Mesenchymal stem cell (in vitro differentiated cells and primary cell): ENCODE measurements around the gene YY2.

Experiments
- DNase-seq: peaks from one replicate; pipeline ENCODE4 v3.0.0-alpha.2; 2013
- H2AFZ ChIP-seq: one replicate; pipeline ENCODE4 v1.6.1; 2013; ENCODE audit warnings: low read depth, mild to moderate bottlenecking, control low read depth, inconsistent platforms, low read length, moderate library complexity
- H2AK5ac ChIP-seq: 2 replicates; pipeline ENCODE4 v1.6.1; 2013; ENCODE audit warnings: low read length, moderate library complexity, mild to moderate bottlenecking, inconsistent platforms; ENCODE audit not compliant: severe bottlenecking
- H2BK120ac ChIP-seq: one replicate; pipeline ENCODE4 v1.6.1; 2013; ENCODE audit warnings: low read depth, mild to moderate bottlenecking, inconsistent platforms, low read length, moderate library complexity
- H2BK12ac ChIP-seq, 2 experiments: one replicate each; pipeline ENCODE4 v1.6.1; 2013; ENCODE audit warnings: inconsistent platforms in 2 of 2, low read length in 2 of 2, mild to moderate bottlenecking in 2 of 2, moderate library complexity in 2 of 2, control low read depth in 1 of 2
- H2BK15ac ChIP-seq: one replicate; pipeline ENCODE4 v1.6.1; 2013; ENCODE audit warnings: mild to moderate bottlenecking, low read depth, inconsistent platforms; ENCODE audit not compliant: poor library complexity, severe bottlenecking
- H2BK5ac ChIP-seq: 2 replicates; pipeline ENCODE4 v1.6.1; 2013; ENCODE audit warnings: low read depth, mild to moderate bottlenecking, low read length, control low read depth, inconsistent platforms; ENCODE audit not compliant: poor library complexity, severe bottlenecking
- H3K14ac ChIP-seq, 2 experiments: one replicate each; pipeline ENCODE4 v1.6.1; 2013; ENCODE audit warnings: inconsistent platforms in 2 of 2, low read length in 2 of 2, control low read depth in 1 of 2, mild to moderate bottlenecking in 1 of 2, moderate library complexity in 1 of 2
- H3K18ac ChIP-seq, 2 experiments: one replicate each; pipeline ENCODE4 v1.6.1; 2013; ENCODE audit warnings: inconsistent platforms in 2 of 2, low read length in 2 of 2, control low read depth in 1 of 2, low read depth in 1 of 2, mild to moderate bottlenecking in 1 of 2
- H3K23ac ChIP-seq, 2 experiments: one replicate each; pipeline ENCODE4 v1.6.1; 2013; ENCODE audit warnings: inconsistent platforms in 2 of 2, low read length in 2 of 2, mild to moderate bottlenecking in 2 of 2, moderate library complexity in 2 of 2, control low read depth in 1 of 2
- H3K27ac ChIP-seq: 2 replicates; pipeline ENCODE4 v1.5.1; 2013; ENCODE audit warnings: mild to moderate bottlenecking, moderate library complexity, low read length, control low read depth, inconsistent platforms; ENCODE audit not compliant: poor library complexity, severe bottlenecking
- H3K27me3 ChIP-seq, 2 experiments: 2 replicates each; pipeline versions ENCODE4 v1.6.1 to v1.7.0; 2013; ENCODE audit warnings: low read length in 2 of 2, mild to moderate bottlenecking in 2 of 2, moderate library complexity in 2 of 2, control low read depth in 1 of 2, inconsistent platforms in 1 of 2; ENCODE audit not compliant: control insufficient read depth in 1 of 2, insufficient read depth in 1 of 2
- H3K36me3 ChIP-seq, 2 experiments: 2 replicates each; pipeline versions ENCODE4 v1.6.1 to v1.7.0; 2013; ENCODE audit warnings: low read length in 2 of 2, control low read depth in 1 of 2, inconsistent platforms in 1 of 2, low read depth in 1 of 2, mild to moderate bottlenecking in 1 of 2; ENCODE audit not compliant: insufficient read depth in 2 of 2, control insufficient read depth in 1 of 2
- H3K4ac ChIP-seq, 2 experiments: one replicate each; pipeline ENCODE4 v1.6.1; 2013; ENCODE audit warnings: inconsistent platforms in 2 of 2, low read length in 2 of 2, mild to moderate bottlenecking in 2 of 2, moderate library complexity in 2 of 2, control low read depth in 1 of 2, low read depth in 1 of 2
- H3K4me1 ChIP-seq: 2 replicates; pipeline ENCODE4 v1.6.1; 2013; ENCODE audit warnings: low read depth, low read length, control low read depth; ENCODE audit not compliant: control insufficient read depth, insufficient read depth
- H3K4me2 ChIP-seq: 2 replicates; pipeline ENCODE4 v1.6.1; 2013; ENCODE audit warnings: low read length, mild to moderate bottlenecking, inconsistent platforms; ENCODE audit not compliant: poor library complexity, severe bottlenecking
- H3K4me3 ChIP-seq, 2 experiments: 2 replicates each; pipeline versions ENCODE4 v1.5.1 to v1.7.0; 2013; ENCODE audit warnings: low read length in 2 of 2, mild to moderate bottlenecking in 2 of 2, control low read depth in 1 of 2, low read depth in 1 of 2; ENCODE audit not compliant: insufficient read depth in 1 of 2
- H3K79me1 ChIP-seq: replicated peaks from 2 replicates; pipeline ENCODE4 v1.6.1; 2013; ENCODE audit warnings: mild to moderate bottlenecking, control low read depth, low read length, inconsistent platforms; ENCODE audit not compliant: poor library complexity, severe bottlenecking
- H3K9ac ChIP-seq: 2 replicates; pipeline ENCODE4 v1.7.0; 2013; ENCODE audit warnings: mild to moderate bottlenecking, low read length, moderate library complexity
- H3K9me3 ChIP-seq: 2 replicates; pipeline ENCODE4 v1.7.0; 2013; ENCODE audit warnings: mild to moderate bottlenecking, low read length; ENCODE audit not compliant: control insufficient read depth
- H4K8ac ChIP-seq: one replicate; pipeline ENCODE4 v1.6.1; 2013; ENCODE audit warnings: inconsistent platforms, mild to moderate bottlenecking, low read length, moderate library complexity
- H4K91ac ChIP-seq: one replicate; pipeline ENCODE4 v1.6.1; 2013; ENCODE audit warnings: mild to moderate bottlenecking, low read length, inconsistent platforms
- WGBS: methylation state at CpG from one replicate; pipeline ENCODE4 v1.1.7; 2013; ENCODE audit warnings: mixed read lengths; 5-methylcytosine and 5-hydroxymethylcytosine counted together

The YY2 gene

GRCh38 chrX:21881881-21882574, 26.2 kb downstream of the YY2 start:
- H3K23ac ChIP-seq, result no peak overlapping the region
- DNase-seq, result no peak
- no CpG with 5 or more reads among the region's 3 CpGs for WGBS

GRCh38 chrX:21883258-21883657, 27.5 kb downstream of the YY2 start:
- no peaks in the 10 kb centered on the region for H3K79me1 ChIP-seq
- H2BK12ac ChIP-seq, result no peak overlapping the region
- H2BK120ac ChIP-seq, result peak overlapping the region; percentile 5
- H3K9me3 ChIP-seq, result no peaks in the 10 kb centered on the region
- 100% methylated on average over 1 of the region's 5 CpGs for WGBS
- no peak overlapping the region for H3K9ac ChIP-seq
- H3K27me3 ChIP-seq, result no peaks in the 10 kb centered on the region
- H3K36me3 ChIP-seq, result peaks cover 0 to 12% of the 10 kb centered on the region in 2 experiments
- no peak overlapping the region for H2AK5ac ChIP-seq
- no peak overlapping the region for H2BK5ac ChIP-seq
- H3K14ac ChIP-seq, result no peak overlapping the region
- peak overlapping the region; percentile 37 for H3K27ac ChIP-seq
- H2AFZ ChIP-seq, result no peak overlapping the region
- H3K4ac ChIP-seq, result no peak overlapping the region
- H3K4me3 ChIP-seq, result no peak overlapping the region
- no peak overlapping the region for H3K23ac ChIP-seq
- peak; percentile 11 for DNase-seq
- no peak overlapping the region for H3K4me2 ChIP-seq
- no peak overlapping the region for H4K91ac ChIP-seq
- no peak overlapping the region for H2BK15ac ChIP-seq
- no peak overlapping the region for H4K8ac ChIP-seq
- no peak overlapping the region for H3K18ac ChIP-seq
- peaks cover 1% of the 10 kb centered on the region for H3K4me1 ChIP-seq

More at GRCh38 chrX:21881881-21882574, 26.2 kb downstream of the YY2 start:
- no peak overlapping the region for H3K14ac ChIP-seq
- H3K4me2 ChIP-seq, result no peak overlapping the region
- no peak overlapping the region for H4K8ac ChIP-seq
- H2AK5ac ChIP-seq, result no peak overlapping the region
- peaks cover 0 to 12% of the 10 kb centered on the region in 2 experiments for H3K36me3 ChIP-seq
- no peak overlapping the region for H3K9ac ChIP-seq
- H3K4me3 ChIP-seq, result no peak overlapping the region
- H3K4ac ChIP-seq, result no peak overlapping the region
- no peak overlapping the region for H2AFZ ChIP-seq
- H3K4me1 ChIP-seq, result peaks cover 1% of the 10 kb centered on the region
- no peak overlapping the region for H2BK120ac ChIP-seq
- no peak overlapping the region for H4K91ac ChIP-seq
- H2BK5ac ChIP-seq, result no peak overlapping the region
- no peak overlapping the region for H2BK12ac ChIP-seq
- no peaks in the 10 kb centered on the region for H3K79me1 ChIP-seq
- H3K27me3 ChIP-seq, result no peaks in the 10 kb centered on the region
- no peak overlapping the region for H3K27ac ChIP-seq
- H3K9me3 ChIP-seq, result no peaks in the 10 kb centered on the region
- no peak overlapping the region for H3K18ac ChIP-seq
- no peak overlapping the region for H2BK15ac ChIP-seq

GRCh38 chrX:21885568-21885967, 29.8 kb downstream of the YY2 start:
- WGBS, result 50% methylated on average over 1 of the region's 1 CpG
- H3K9ac ChIP-seq, result no peak overlapping the region
- H3K4ac ChIP-seq, result no peak overlapping the region

GRCh38 chrX:21905313-21905712, 49.5 kb downstream of the YY2 start:
- H3K27ac ChIP-seq, result no peak overlapping the region
- no peak overlapping the region for H3K4me3 ChIP-seq
- no peaks in the 10 kb centered on the region for H3K36me3 ChIP-seq
- 79% methylated on average over 1 of the region's 2 CpGs for WGBS
- H3K79me1 ChIP-seq, result no peaks in the 10 kb centered on the region
- no peak overlapping the region for H4K91ac ChIP-seq
- no peaks in the 10 kb centered on the region for H3K4me1 ChIP-seq
- no peak overlapping the region for H3K23ac ChIP-seq
- no peak overlapping the region for H2BK5ac ChIP-seq
- peak overlapping the region in 1 of 2 experiments; percentile 21 for H3K18ac ChIP-seq
- H2AFZ ChIP-seq, result no peak overlapping the region
- no peak overlapping the region for H2AK5ac ChIP-seq
- H3K9me3 ChIP-seq, result no peaks in the 10 kb centered on the region
- H2BK15ac ChIP-seq, result no peak overlapping the region
- H3K4ac ChIP-seq, result no peak overlapping the region
- no peaks in the 10 kb centered on the region for H3K27me3 ChIP-seq
- no peak overlapping the region for H3K4me2 ChIP-seq
- no peak for DNase-seq
- no peak overlapping the region for H2BK12ac ChIP-seq
- H2BK120ac ChIP-seq, result no peak overlapping the region
- H3K9ac ChIP-seq, result no peak overlapping the region
- no peak overlapping the region for H3K14ac ChIP-seq
- H4K8ac ChIP-seq, result no peak overlapping the region

More at GRCh38 chrX:21885568-21885967, 29.8 kb downstream of the YY2 start:
- Histone ChIP-seq H3K4me3 (no peak overlapping the region), H3K4me1 (peaks cover 1% of the 10 kb centered on the region), H3K27ac (no peak overlapping the region), H3K23ac (no peak overlapping the region), H2BK5ac (no peak overlapping the region), H2AFZ (no peak overlapping the region), H2BK120ac (no peak overlapping the region), H3K36me3 (peaks cover 0 to 12% of the 10 kb centered on the region in 2 experiments), H4K91ac (no peak overlapping the region), H2BK12ac (no peak overlapping the region), H4K8ac (no peak overlapping the region), H3K4me2 (no peak overlapping the region), H3K27me3 (no peaks in the 10 kb centered on the region), H2AK5ac (no peak overlapping the region), H3K14ac (no peak overlapping the region), H3K9me3 (no peaks in the 10 kb centered on the region), H3K18ac (no peak overlapping the region), H2BK15ac (no peak overlapping the region), H3K79me1 (no peaks in the 10 kb centered on the region)
- DNase-seq, result peak; percentile 36
